OCI-LY3 (cell line): Measurements from ENCODE around the gene PCGF1.
"Not testable (repeated sequence)": the region's sequence is repeated elsewhere in the genome, so short reads cannot be mapped to it uniquely, and the experiment has no call there.

Source experiments
- H2AFZ ChIP-seq: fragments of 200-600, 300-600 bp; shearing (Covaris generic); 2 replicates; pipeline ENCODE4 v1.6.0; 2014; ENCODE audit warnings: antibody characterized with exemption, low read depth, low read length
- H3K27ac ChIP-seq: fragments of 200-600, 300-600 bp; sonication (generic); 2 replicates; pipeline ENCODE4 v1.5.1; 2014; ENCODE audit warnings: mild to moderate bottlenecking, low read length, moderate library complexity, mixed read lengths
- H3K27me3 ChIP-seq: fragments of 200-600, 300-600 bp; sonication (generic); 2 replicates; pipeline ENCODE4 v1.6.1; 2014; ENCODE audit warnings: low read depth, low read length, mixed read lengths
- H3K36me3 ChIP-seq: fragments of 200-600, 300-600 bp; sonication (generic); replicated peaks from 2 replicates; pipeline ENCODE3; 2014; ENCODE audit warnings: low read depth, low read length, mixed read lengths
- H3K4me1 ChIP-seq: fragments of 300-600, 200-600 bp; sonication (generic); 2 replicates; pipeline ENCODE4 v1.6.1; 2014; ENCODE audit warnings: low read length, mixed read lengths
- H3K4me2 ChIP-seq: fragments of 200-600, 300-600 bp; sonication (generic); 2 replicates; pipeline ENCODE4 v1.6.1; 2014; ENCODE audit warnings: low read length, mixed read lengths
- H3K4me3 ChIP-seq: fragments of 300-600, 200-600 bp; sonication (generic); 2 replicates; pipeline ENCODE4 v1.5.1; 2014; ENCODE audit warnings: antibody characterized with exemption, mild to moderate bottlenecking, low read length, moderate library complexity
- H3K79me2 ChIP-seq: fragments of 300-600, 200-600 bp; shearing (Covaris generic); 2 replicates; pipeline ENCODE4 v1.6.1; 2014; ENCODE audit warnings: mild to moderate bottlenecking, low read length, mixed read lengths
- H3K9ac ChIP-seq: fragments of 300-600, 200-600 bp; shearing (Covaris generic); 2 replicates; pipeline ENCODE4 v1.6.0; 2014; ENCODE audit warnings: mild to moderate bottlenecking, low read length, moderate library complexity
- H3K9me3 ChIP-seq: fragments of 200-600, 300-600 bp; shearing (Covaris generic); 2 replicates; pipeline ENCODE4 v1.6.1; 2014; ENCODE audit warnings: low read length, mixed read lengths; ENCODE audit not compliant: insufficient read depth
- H4K20me1 ChIP-seq: fragments of 200-600, 300-600 bp; sonication (generic); 2 replicates; pipeline ENCODE4 v1.6.1; 2016; ENCODE audit warnings: low read length, mixed read lengths; ENCODE audit not compliant: insufficient read depth
- EZH2phosphoT487 ChIP-seq: fragments of 200-600 bp; shearing (Covaris generic); IDR thresholded peaks from 2 replicates; pipeline ENCODE4 v1.6.1; 2018; ENCODE audit warnings: antibody characterized with exemption, mixed run types, low read depth
- TF ChIP-seq, protein P1 (sequence below): fragments of 200-600, 300-600 bp; sonication (generic); IDR thresholded peaks from 2 replicates; pipeline ENCODE4 v1.5.1; 2014; ENCODE audit warnings: antibody characterized with exemption, low read length, low read depth

PCGF1 gene

DNA sequence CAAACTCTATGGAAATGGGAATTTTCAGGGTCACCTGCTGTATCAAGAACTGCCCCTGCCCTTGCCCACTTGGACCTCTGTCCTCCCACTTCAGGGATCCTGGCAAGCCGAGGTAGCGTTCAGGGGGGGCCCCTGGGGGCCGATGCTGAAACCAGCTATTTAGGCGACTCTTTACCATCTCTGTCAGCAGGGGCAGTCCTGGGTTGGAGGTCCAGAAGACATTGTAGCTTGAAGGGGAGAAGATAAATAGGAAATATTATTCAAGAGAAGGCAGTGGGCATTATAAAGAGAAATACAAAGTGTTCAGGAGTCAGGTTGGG is 44.7 kb downstream of the PCGF1 start:
- H3K79me2 ChIP-seq: peaks cover 30% of the 10 kb centered on the region
- H4K20me1 ChIP-seq: no peaks in the 10 kb centered on the region
- TF ChIP-seq, protein P1, sequence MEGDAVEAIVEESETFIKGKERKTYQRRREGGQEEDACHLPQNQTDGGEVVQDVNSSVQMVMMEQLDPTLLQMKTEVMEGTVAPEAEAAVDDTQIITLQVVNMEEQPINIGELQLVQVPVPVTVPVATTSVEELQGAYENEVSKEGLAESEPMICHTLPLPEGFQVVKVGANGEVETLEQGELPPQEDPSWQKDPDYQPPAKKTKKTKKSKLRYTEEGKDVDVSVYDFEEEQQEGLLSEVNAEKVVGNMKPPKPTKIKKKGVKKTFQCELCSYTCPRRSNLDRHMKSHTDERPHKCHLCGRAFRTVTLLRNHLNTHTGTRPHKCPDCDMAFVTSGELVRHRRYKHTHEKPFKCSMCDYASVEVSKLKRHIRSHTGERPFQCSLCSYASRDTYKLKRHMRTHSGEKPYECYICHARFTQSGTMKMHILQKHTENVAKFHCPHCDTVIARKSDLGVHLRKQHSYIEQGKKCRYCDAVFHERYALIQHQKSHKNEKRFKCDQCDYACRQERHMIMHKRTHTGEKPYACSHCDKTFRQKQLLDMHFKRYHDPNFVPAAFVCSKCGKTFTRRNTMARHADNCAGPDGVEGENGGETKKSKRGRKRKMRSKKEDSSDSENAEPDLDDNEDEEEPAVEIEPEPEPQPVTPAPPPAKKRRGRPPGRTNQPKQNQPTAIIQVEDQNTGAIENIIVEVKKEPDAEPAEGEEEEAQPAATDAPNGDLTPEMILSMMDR: no peak
- TF ChIP-seq EZH2phosphoT487: no peak
- peaks cover 24% of the 10 kb centered on the region for H3K36me3 ChIP-seq
- peaks cover 15% of the 10 kb centered on the region for H3K4me1 ChIP-seq
- no peak overlapping the region for H3K9ac ChIP-seq
- no peak overlapping the region for H3K4me3 ChIP-seq
- H2AFZ ChIP-seq: no peak overlapping the region
- no peak overlapping the region for H3K4me2 ChIP-seq
- no peak overlapping the region for H3K27ac ChIP-seq
- no peaks in the 10 kb centered on the region for H3K27me3 ChIP-seq
- no peaks in the 10 kb centered on the region for H3K9me3 ChIP-seq

DNA sequence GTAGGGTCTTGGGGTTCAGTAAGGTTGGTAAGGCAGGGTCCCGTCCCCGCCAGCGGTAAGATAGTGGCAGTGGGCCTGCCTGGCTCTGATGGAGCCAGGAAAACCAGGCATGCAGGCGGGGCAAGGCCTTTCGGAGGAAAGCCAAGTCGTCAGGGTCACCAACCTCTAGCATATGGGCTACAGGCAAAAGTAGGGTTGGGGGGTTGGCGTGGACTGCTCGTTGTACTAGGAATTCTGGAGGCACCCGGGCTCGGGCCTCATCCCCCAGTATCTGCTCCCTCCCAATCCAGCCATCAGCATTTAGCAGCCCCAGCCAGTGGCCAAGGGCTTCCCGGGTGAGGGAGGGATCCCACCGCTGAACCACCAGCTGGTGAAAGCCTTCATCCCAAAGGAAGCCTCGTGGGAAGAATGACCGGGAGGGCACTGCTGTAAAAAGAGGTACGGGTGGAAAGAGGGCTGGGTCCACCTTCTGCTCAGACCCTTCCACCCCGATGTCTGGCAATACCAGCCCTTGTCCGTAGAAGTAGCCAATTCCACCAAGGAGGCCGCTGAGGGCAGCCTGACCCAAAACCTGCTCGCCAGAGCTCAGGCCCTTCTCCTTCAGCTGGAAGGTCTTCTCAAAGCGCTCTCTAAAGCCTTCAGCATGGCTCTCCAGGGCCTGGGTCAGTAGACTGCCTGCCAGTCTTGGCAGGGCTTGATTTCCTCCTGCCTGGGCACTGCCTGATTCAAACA is 45.3 kb downstream of the PCGF1 start:
- TF ChIP-seq EZH2phosphoT487: no peak
- TF ChIP-seq, protein P1: no peak
- Histone ChIP-seq H3K4me2 (no peak overlapping the region), H3K27me3 (no peaks in the 10 kb centered on the region), H3K4me1 (peaks cover 15% of the 10 kb centered on the region), H2AFZ (no peak overlapping the region), H3K9me3 (no peaks in the 10 kb centered on the region), H3K27ac (no peak overlapping the region), H3K9ac (no peak overlapping the region), H4K20me1 (no peaks in the 10 kb centered on the region), H3K79me2 (peaks cover 30% of the 10 kb centered on the region), H3K4me3 (no peak overlapping the region), H3K36me3 (peaks cover 24% of the 10 kb centered on the region)

DNA sequence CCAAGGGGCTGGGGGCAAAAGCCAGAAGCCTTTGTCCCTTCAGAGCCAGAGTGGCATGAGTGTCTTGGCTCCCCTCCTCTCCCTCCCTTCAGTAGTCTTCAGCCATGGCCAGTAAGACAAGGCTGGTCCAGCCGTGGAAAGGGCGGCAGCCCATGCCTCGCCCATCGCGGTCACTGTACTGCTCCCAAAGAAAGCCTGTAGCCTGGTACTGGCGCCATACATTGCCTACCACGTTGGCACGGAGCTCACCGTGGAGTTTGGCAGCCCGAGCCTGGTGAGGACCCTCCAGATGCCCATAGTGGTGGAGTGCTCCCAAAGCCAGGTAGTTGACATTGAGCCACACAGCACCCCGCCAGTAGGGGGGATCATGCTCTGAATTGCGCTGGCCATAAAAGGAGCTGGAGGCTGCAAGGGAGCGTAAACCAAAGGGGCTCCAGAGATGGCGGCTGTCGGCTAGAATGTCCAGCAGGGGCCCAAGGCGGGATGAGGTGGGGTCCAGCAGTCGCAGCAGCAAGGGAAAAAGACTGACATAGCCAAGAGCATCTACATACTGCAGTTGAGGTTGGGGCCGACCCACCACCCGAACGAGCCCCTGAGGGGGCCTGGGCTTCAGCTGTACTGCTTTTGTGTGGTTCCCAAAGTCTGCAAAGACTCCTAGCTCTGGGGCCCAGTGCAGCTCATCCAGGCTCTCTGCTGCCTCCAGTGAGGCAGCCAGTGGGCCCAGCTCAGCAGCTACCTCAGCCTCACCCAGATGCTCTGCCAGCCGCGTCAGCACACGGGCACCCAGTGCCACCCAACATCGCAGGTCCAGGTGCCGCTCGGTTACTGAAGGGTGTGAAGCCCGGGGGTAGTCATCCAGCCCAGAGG is 46.1 kb downstream of the PCGF1 start:
- H3K27me3 ChIP-seq: no peaks in the 10 kb centered on the region
- H2AFZ ChIP-seq: no peak overlapping the region
- TF ChIP-seq EZH2phosphoT487: no peak
- TF ChIP-seq, protein P1: peak; percentile 24
- H3K4me1 ChIP-seq: peaks cover 20% of the 10 kb centered on the region
- H3K36me3 ChIP-seq: peaks cover 24% of the 10 kb centered on the region
- H3K27ac ChIP-seq: no peak overlapping the region
- no peaks in the 10 kb centered on the region for H3K9me3 ChIP-seq
- no peak overlapping the region for H3K4me3 ChIP-seq
- H3K79me2 ChIP-seq: peaks cover 33% of the 10 kb centered on the region
- H3K9ac ChIP-seq: no peak overlapping the region
- H3K4me2 ChIP-seq: no peak overlapping the region
- H4K20me1 ChIP-seq: no peaks in the 10 kb centered on the region

DNA sequence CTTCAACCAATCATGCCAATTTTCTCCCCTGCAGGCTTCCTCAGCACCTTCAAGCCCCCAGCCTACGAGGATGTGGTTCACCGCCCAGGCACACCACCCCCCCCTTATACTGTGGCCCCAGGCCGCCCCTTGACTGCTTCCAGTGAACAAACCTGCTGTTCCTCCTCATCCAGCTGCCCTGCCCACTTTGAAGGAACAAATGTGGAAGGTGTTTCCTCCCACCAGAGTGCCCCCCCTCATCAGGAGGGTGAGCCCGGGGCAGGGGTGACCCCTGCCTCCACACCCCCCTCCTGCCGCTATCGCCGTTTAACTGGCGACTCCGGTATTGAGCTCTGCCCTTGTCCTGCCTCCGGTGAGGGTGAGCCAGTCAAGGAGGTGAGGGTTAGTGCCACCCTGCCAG is 47.3 kb downstream of the PCGF1 start:
- peaks cover 37% of the 10 kb centered on the region for H3K79me2 ChIP-seq
- not testable (repeated sequence) for H2AFZ ChIP-seq, H3K27ac ChIP-seq

DNA sequence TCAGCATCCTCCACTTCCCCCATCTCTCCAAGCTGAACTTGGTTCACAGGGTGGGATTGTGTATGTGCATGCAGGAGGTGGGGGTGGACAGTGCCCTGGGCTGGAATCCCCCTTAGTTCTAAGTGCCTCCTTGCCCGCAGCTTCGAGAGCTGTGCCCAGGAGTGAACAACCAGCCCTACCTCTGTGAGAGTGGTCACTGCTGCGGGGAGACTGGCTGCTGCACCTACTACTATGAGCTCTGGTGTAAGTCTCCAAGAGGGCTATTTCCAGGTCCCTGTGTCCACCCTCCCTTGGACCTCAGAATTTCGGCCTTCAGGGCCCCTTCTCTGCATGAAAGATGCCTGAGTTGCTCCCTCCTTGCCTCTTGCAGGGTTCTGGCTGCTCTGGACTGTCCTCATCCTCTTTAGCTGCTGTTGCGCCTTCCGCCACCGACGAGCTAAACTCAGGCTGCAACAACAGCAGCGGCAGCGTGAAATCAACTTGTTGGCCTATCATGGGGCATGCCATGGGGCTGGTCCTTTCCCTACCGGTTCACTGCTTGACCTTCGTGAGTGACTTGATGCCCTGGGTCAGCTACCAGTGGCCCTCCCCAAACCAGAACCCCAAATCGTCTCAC is 47.9 kb downstream of the PCGF1 start:
- H3K36me3 ChIP-seq: peaks cover 24% of the 10 kb centered on the region
- H3K4me3 ChIP-seq: peak overlapping the region; percentile 84
- not testable (repeated sequence) for H2AFZ ChIP-seq, H3K27ac ChIP-seq, H3K9me3 ChIP-seq, H4K20me1 ChIP-seq, H3K27me3 ChIP-seq, H3K9ac ChIP-seq
- peaks cover 31% of the 10 kb centered on the region for H3K79me2 ChIP-seq
- H3K4me1 ChIP-seq: peaks cover 25% of the 10 kb centered on the region
- peak overlapping the region; percentile 93 for H3K4me2 ChIP-seq

More for the DNA sequence above, 47.3 kb downstream of the PCGF1 start:
- not testable (repeated sequence) for H4K20me1 ChIP-seq, H3K27me3 ChIP-seq, H3K4me2 ChIP-seq, H3K9ac ChIP-seq, H3K9me3 ChIP-seq, H3K4me3 ChIP-seq
- Histone ChIP-seq H3K4me1 (peaks cover 25% of the 10 kb centered on the region), H3K36me3 (peaks cover 24% of the 10 kb centered on the region)
